Gastrocnemius medialis (tissue), 4 donors: ENCODE measurements around the gene IFITM5.

Experiments used
- POLR2A ChIP-seq, 2 donors: fragments of 450-650 bp; IDR thresholded peaks; one replicate each; pipeline ENCODE4 v1.6.1; 2017; ENCODE audit warnings: antibody characterized with exemption in 2 of 2, mild to moderate bottlenecking in 2 of 2, moderate library complexity in 2 of 2
- TF ChIP-seq, protein P1 (sequence below), 5 experiments: fragments of 450-650 bp in 3 of 5; fragments of 200-600 bp in 2 of 5; sonication (generic) in 2 of 5; IDR thresholded peaks in 4 of 5; conservative IDR thresholded peaks in 1 of 5; 1 replicate in 4 of 5; 2 replicates in 1 of 5; pipeline ENCODE4 v1.5.1; 2016 to 2019; ENCODE audit warnings: antibody characterized with exemption in 5 of 5, mild to moderate bottlenecking in 3 of 5, moderate library complexity in 3 of 5

DNA sequence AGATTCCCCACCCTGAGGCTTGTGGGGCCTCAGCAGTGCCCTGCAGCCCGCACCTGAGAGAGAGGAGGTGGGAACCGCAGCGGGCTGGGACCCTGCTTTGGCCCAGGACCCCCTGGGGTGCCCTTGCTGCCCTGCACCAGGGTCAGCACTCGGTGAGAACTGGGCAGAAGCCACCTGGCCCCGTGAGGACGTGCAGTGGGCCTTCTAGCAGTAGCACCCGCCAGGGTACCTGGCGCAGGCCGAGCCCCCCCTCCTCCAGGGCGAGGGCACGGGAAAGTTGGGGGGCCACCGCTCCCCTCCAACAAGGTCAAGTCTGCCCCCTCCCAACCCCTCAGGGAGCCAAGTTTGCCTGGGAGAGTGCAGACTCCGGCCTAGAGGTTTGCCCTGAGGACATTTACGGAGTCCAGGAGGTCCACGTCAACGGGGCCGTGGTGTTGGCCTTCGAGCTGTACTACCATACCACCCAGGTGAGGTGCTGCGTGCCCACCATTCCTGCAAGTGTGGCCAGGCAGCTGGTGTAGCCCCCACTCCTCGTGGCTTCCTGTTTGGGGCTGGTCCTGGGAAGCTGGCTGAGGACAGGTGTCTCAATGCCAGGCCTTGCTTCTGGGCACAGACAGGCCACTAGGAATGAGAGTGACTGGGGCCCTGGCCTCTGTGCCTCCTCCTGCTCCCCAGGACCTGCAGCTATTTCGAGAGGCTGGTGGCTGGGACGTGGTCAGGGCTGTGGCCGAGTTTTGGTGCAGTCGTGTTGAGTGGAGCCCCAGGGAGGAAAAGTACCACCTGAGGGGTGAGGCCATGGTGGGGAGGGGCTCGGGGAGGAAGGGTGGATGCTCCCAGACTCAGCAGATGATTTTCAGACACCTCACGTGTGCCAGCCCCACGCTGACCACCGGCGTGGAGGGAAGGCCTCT, 6.9 kb downstream of the IFITM5 start:
- no peak for TF ChIP-seq POLR2A (IDR thresholded peaks at IDR 0.05)
- TF ChIP-seq, protein P1, sequence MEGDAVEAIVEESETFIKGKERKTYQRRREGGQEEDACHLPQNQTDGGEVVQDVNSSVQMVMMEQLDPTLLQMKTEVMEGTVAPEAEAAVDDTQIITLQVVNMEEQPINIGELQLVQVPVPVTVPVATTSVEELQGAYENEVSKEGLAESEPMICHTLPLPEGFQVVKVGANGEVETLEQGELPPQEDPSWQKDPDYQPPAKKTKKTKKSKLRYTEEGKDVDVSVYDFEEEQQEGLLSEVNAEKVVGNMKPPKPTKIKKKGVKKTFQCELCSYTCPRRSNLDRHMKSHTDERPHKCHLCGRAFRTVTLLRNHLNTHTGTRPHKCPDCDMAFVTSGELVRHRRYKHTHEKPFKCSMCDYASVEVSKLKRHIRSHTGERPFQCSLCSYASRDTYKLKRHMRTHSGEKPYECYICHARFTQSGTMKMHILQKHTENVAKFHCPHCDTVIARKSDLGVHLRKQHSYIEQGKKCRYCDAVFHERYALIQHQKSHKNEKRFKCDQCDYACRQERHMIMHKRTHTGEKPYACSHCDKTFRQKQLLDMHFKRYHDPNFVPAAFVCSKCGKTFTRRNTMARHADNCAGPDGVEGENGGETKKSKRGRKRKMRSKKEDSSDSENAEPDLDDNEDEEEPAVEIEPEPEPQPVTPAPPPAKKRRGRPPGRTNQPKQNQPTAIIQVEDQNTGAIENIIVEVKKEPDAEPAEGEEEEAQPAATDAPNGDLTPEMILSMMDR (IDR thresholded peaks at IDR 0.05 in 4 of 5, conservative IDR thresholded peaks at IDR 0.05 in 1 of 5), result no peak
